T-cell (primary cell): ENCODE results near the gene LAG3. TPM values are rescaled to one million over a fixed set of nuclear protein-coding genes. Genes with fewer than 3 reads are reported as not detected.

ENCODE experiments used
- ATAC-seq, 4 experiments: fragments of 200-7000 bp in 3 of 4; fragments of 150-1000 bp in 1 of 4; cut with Tn5 transposase; replicated peaks in 1 of 4; 1 replicate in 3 of 4; 2 replicates in 1 of 4; pipeline ENCODE4 v1.10.0; 2021; ENCODE audit warnings: moderate library complexity in 3 of 4, mild to moderate bottlenecking in 2 of 4, moderate number of reproducible peaks in 1 of 4
- CTCF ChIA-PET, 2 donors: fragments of 300-600 bp; sonication (Branson Sonifier 250); formaldehyde crosslinking; loops; one replicate each; lab custom pipeline; 2022; ENCODE audit warnings: antibody characterized with exemption in 2 of 2; lab: Charles Lee
- POLR2A ChIA-PET, 2 donors: fragments of 300-600 bp; sonication (Branson Sonifier 250); formaldehyde crosslinking; loops; one replicate each; lab custom pipeline; 2022; ENCODE audit warnings: antibody characterized with exemption in 2 of 2; lab: Charles Lee
- DNase-seq, 35 experiments: peaks; one replicate each; pipeline versions ENCODE4 v3.0.0 to v3.0.0-alpha.2; 2013 to 2023
- H3K27ac ChIP-seq: one replicate; pipeline ENCODE4 v1.5.1; 2013; ENCODE audit warnings: low read length
- H3K27me3 ChIP-seq, 2 experiments: replicated peaks in 1 of 2; 1 replicate in 1 of 2; 2 replicates in 1 of 2; pipeline versions ENCODE4 v1.6.1 to v1.7.0; 2013; ENCODE audit warnings: low read length in 1 of 2, mixed read lengths in 1 of 2; ENCODE audit not compliant: control insufficient read depth in 2 of 2, insufficient read depth in 2 of 2; ENCODE audit errors: extremely low read depth in 1 of 2
- H3K36me3 ChIP-seq, 2 donors: 1 replicate in 1 of 2; 2 replicates in 1 of 2; pipeline versions ENCODE4 v1.6.1 to v1.7.0; 2013; ENCODE audit warnings: low read length in 1 of 2; ENCODE audit not compliant: control insufficient read depth in 2 of 2, insufficient read depth in 1 of 2; ENCODE audit errors: extremely low read depth in 1 of 2
- H3K4me1 ChIP-seq, 2 experiments: 1 replicate in 1 of 2; 2 replicates in 1 of 2; pipeline versions ENCODE4 v1.6.1 to v1.7.0; 2013; ENCODE audit warnings: low read length in 2 of 2, mixed read lengths in 1 of 2; ENCODE audit not compliant: insufficient read depth in 2 of 2, control insufficient read depth in 1 of 2; ENCODE audit errors: extremely low read depth in 1 of 2
- H3K4me3 ChIP-seq, 2 donors: 1 replicate in 1 of 2; 2 replicates in 1 of 2; pipeline versions ENCODE4 v1.5.1 to v1.7.0; 2013; ENCODE audit warnings: mild to moderate bottlenecking in 2 of 2, low read length in 1 of 2, moderate library complexity in 1 of 2; ENCODE audit not compliant: control insufficient read depth in 1 of 2; ENCODE audit errors: extremely low read depth in 1 of 2
- H3K9me3 ChIP-seq: 2 replicates; pipeline ENCODE4 v1.7.0; 2013
- H3K27ac Mint-ChIP-seq, 2 donors: one replicate each; pipeline ENCODE4 v1.8.0; 2020 to 2021; ENCODE audit warnings: mild to moderate bottlenecking in 2 of 2, mixed read lengths in 2 of 2
- H3K27me3 Mint-ChIP-seq, 2 donors: one replicate each; pipeline ENCODE4 v1.8.0; 2021 to 2022; ENCODE audit warnings: mixed read lengths in 2 of 2
- H3K36me3 Mint-ChIP-seq: one replicate; pipeline ENCODE4 v1.8.0; 2021; ENCODE audit warnings: mixed read lengths
- H3K4me1 Mint-ChIP-seq, 3 donors: one replicate each; pipeline ENCODE4 v1.8.0; 2020 to 2022; ENCODE audit warnings: mixed read lengths in 3 of 3, mild to moderate bottlenecking in 1 of 3
- H3K4me3 Mint-ChIP-seq, 3 donors: one replicate each; pipeline ENCODE4 v1.8.0; 2020 to 2022; ENCODE audit warnings: mild to moderate bottlenecking in 3 of 3, mixed read lengths in 3 of 3, moderate library complexity in 3 of 3
- H3K9me3 Mint-ChIP-seq, 3 donors: one replicate each; pipeline ENCODE4 v1.8.0; 2020 to 2022; ENCODE audit warnings: mixed read lengths in 3 of 3
- WGBS: methylation state at CpG from one replicate; pipeline ENCODE4 v1.1.5; 2013; ENCODE audit warnings: missing lambda C conversion rate; ENCODE audit not compliant: insufficient coverage; 5-methylcytosine and 5-hydroxymethylcytosine counted together
- total RNA-seq, 35 experiments: library from RNA in 6 of 35; stranded (reverse) in 6 of 35; fragments of 120-200 nt in 1 of 35; gene quantifications; one replicate each; pipeline versions ENCODE4 v1.2.1 to v1.2.4 and lab custom pipeline; 2013 to 2026

LAG3 gene
- total RNA-seq, 5 donors from 2014 or later (not counting 1 experiment from before 2014, with no cell fraction given), result 3.7 to 10.6 (median 7.3) TPM

- peak in 1 of 35 experiments; percentile 42 for DNase-seq
These were observed 3.2 kb downstream of the LAG3 start for GRCh38 chr12:6775185-6776174.

GRCh38 chr12:6777386-6777785 lies 5.1 kb downstream of the LAG3 start:
- Histone ChIP-seq H3K4me1 (peaks cover 13 to 73% of the 10 kb centered on the region in 2 experiments), H3K36me3 (no peaks in the 10 kb centered on the region), H3K27ac (no peak overlapping the region), H3K9me3 (no peaks in the 10 kb centered on the region), H3K27me3 (peaks cover 0 to 37% of the 10 kb centered on the region in 2 experiments), H3K4me3 (no peak overlapping the region)
- ATAC-seq (no peak), DNase-seq (no peak)
- Mint-ChIP-seq H3K9me3 (no peaks in the 10 kb centered on the region), H3K27me3 (peaks cover 9 to 28% of the 10 kb centered on the region in 2 donors), H3K4me1 (peaks cover 45 to 59% (median 50%) of the 10 kb centered on the region in 3 donors), H3K27ac (no peak overlapping the region), H3K36me3 (no peaks in the 10 kb centered on the region), H3K4me3 (no peak overlapping the region)
- ChIA-PET CTCF (interaction anchor here (0.6 to 2.2 kb wide), 3 partner anchors 10 to 224 kb away, joined by 3 to 8 read pairs (median 4); partner anchors contain the start of gene MLF2 (in 1 of the 2)), POLR2A (interaction anchor here in 1 of 2 donors (1.0 to 1.1 kb wide), 2 partner anchors 15 to 22 kb away, joined by 3 read pairs; no protein-coding TSS in a partner anchor)
- WGBS, result 87% methylated on average over 2 of the region's 5 CpGs

More at GRCh38 chr12:6775185-6776174, 3.2 kb downstream of the LAG3 start:
- Mint-ChIP-seq H3K4me3 (peak overlapping the region; percentile 76 to 79 (median 76)), H3K27me3 (peaks cover 12 to 40% of the 10 kb centered on the region in 2 donors), H3K9me3 (no peaks in the 10 kb centered on the region), H3K27ac (peak overlapping the region; percentile 90), H3K36me3 (no peaks in the 10 kb centered on the region), H3K4me1 (peaks cover 59 to 68% (median 62%) of the 10 kb centered on the region in 3 donors)
- Histone ChIP-seq H3K27ac (peak overlapping the region; percentile 85), H3K36me3 (no peaks in the 10 kb centered on the region), H3K27me3 (peaks cover 0 to 49% of the 10 kb centered on the region in 2 experiments), H3K4me3 (peak overlapping the region in 1 of 2 donors; percentile 51), H3K4me1 (peaks cover 14 to 83% of the 10 kb centered on the region in 2 experiments), H3K9me3 (no peaks in the 10 kb centered on the region)
- ChIA-PET POLR2A (no interaction called here), CTCF (interaction anchor here in 1 of 2 donors (0.6 to 1.7 kb wide), 5 partner anchors 9 to 86 kb away, joined by 3 to 6 read pairs (median 6); partner anchors contain the start of genes COPS7A, MLF2, PTMS and ZNF384)
- no peak for ATAC-seq
- 52% methylated on average over 6 of the region's 16 CpGs for WGBS

GRCh38 chr12:6778217-6778573 lies 5.9 kb downstream of the LAG3 start:
- no peak for DNase-seq
- Mint-ChIP-seq H3K9me3 (no peaks in the 10 kb centered on the region), H3K4me3 (peak overlapping the region; percentile 77 to 98 (median 80)), H3K27ac (peak overlapping the region; percentile 80 to 85), H3K36me3 (no peaks in the 10 kb centered on the region), H3K27me3 (peaks cover 9 to 22% of the 10 kb centered on the region in 2 donors), H3K4me1 (peaks cover 42 to 60% (median 52%) of the 10 kb centered on the region in 3 donors)
- Histone ChIP-seq H3K36me3 (no peaks in the 10 kb centered on the region), H3K27me3 (peaks cover 0 to 29% of the 10 kb centered on the region in 2 experiments), H3K9me3 (no peaks in the 10 kb centered on the region), H3K4me3 (peak overlapping the region; percentile 47 to 48), H3K27ac (peak overlapping the region; percentile 17), H3K4me1 (peaks cover 20 to 73% of the 10 kb centered on the region in 2 experiments)
- ATAC-seq, result no peak
- POLR2A ChIA-PET, result no interaction called here
- 89% methylated on average over 9 of the region's 14 CpGs for WGBS
- CTCF ChIA-PET, result interaction anchor here (0.5 to 2.2 kb wide), 12 partner anchors 10 to 1267 kb away, joined by 3 to 8 read pairs (median 4); partner anchors contain the start of genes CD4 (in 1 of the 2), CDCA3 (in 1 of the 2) and MLF2 (in 1 of the 2)

DNA sequence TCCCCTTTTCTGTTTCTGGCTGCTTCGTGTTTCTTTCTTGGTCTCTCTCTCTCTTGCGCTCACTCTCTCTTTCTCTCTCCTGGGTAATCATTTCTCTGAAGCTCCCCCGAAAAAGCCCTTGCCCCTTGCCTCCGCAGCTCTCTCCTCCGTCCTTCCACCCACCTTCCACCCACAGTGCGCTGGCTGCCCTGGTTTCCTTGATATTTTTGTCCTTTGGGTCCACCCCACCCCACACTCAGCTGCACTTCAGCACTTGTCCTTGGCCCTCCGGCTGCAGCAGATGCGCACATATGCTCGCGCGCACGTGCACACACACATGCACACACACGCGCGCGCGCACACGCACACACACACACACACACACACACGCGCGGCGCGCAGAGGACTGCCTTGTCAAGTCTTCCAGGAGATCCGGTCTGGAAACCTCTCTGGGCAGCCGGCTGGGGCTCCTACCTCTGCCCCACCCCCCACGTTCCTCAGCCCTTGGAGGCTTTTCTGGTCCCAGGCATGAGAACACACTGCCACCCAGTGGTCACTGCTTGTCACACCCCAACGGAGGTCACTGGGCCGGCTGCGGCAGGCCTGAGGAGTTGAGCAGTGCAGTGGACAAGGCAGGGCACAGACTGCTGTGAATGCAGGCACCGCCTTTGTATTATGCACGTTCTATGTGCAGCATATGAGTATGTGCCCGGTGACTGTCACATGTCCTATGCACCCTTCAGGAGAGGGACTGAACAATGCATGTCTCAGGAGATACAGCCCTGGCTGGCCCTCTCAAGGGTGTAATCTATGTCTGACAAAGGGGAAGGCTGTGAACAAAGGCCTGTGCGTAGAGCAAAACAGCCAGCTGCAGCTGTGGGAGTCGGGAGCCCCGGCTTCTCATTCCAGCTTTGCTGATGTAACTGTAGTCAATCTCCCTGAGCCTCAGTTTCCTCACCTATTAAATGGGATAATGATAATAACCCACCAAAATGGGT lies 6.5 kb downstream of the LAG3 start:
- peak overlapping the region; percentile 47 to 48 for H3K4me3 ChIP-seq
- H3K27me3 ChIP-seq, result peaks cover 0 to 25% of the 10 kb centered on the region in 2 experiments
- peak overlapping the region; percentile 77 to 98 (median 80) for H3K4me3 Mint-ChIP-seq
- ChIA-PET POLR2A (no interaction called here), CTCF (interaction anchor here (0.5 to 2.2 kb wide), 12 partner anchors 11 to 493 kb away, joined by 3 to 8 read pairs (median 4); partner anchors contain the start of genes CD4 (in 1 of the 2), CDCA3 (in 1 of the 2) and MLF2 (in 1 of the 2))
- DNase-seq, result peak; percentile 63 to 93 (median 80)
- peaks cover 9 to 20% of the 10 kb centered on the region in 2 donors for H3K27me3 Mint-ChIP-seq
- H3K36me3 ChIP-seq, result no peaks in the 10 kb centered on the region
- no peaks in the 10 kb centered on the region for H3K9me3 Mint-ChIP-seq
- peak overlapping the region; percentile 80 to 85 for H3K27ac Mint-ChIP-seq
- H3K36me3 Mint-ChIP-seq, result no peaks in the 10 kb centered on the region
- WGBS, result 13% methylated on average over 28 of the region's 35 CpGs
- peak overlapping the region; percentile 17 for H3K27ac ChIP-seq
- peak; percentile 83 to 89 (median 84) for ATAC-seq
- peaks cover 24 to 75% of the 10 kb centered on the region in 2 experiments for H3K4me1 ChIP-seq
- H3K9me3 ChIP-seq, result no peaks in the 10 kb centered on the region
- peaks cover 45 to 63% (median 54%) of the 10 kb centered on the region in 3 donors for H3K4me1 Mint-ChIP-seq

DNA sequence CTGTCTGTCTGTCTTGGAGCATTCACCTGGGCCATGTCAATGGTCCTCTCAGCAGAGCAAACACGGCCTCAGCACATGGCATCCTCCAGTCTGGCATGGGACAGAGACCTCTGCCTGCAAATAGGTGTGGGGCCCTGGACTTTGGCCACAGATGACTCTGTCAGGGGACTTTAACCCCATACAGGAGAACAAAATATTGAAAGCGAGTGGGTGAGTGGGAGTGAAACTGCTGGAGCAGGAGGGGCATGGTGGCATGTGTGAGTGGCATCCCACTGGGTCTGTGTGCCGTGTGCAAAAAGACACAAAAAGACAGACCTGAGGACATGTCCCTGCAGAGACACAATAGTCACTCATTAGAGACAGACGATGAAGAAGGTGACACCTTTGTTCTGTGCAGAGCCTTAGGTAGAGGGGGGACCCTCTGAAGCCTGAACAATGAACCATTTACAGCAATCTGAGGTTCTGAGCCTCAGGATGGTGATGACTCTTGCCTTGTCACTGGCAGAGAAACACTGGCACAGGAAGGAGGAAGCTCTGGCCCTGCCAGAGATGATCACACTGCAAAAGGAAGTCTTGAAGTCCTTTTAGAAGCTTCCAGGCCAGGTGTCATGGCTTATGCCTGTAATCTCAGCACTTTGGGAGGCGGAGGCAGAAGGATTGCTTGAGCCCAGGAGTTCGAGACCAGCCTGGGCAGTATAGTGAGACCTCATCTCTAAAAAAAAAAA lies 7.5 kb downstream of the LAG3 start:
- ChIA-PET POLR2A (interaction anchor here (0.7 to 1.0 kb wide), 2 partner anchors 13 to 16 kb away, joined by 6 to 10 read pairs; no protein-coding TSS in a partner anchor), CTCF (interaction anchor here (0.6 to 1.8 kb wide), 6 partner anchors 9 to 41 kb away, joined by 3 to 7 read pairs (median 3); partner anchors contain the start of genes CD4 (in 2 of the 2) and PTMS (in 1 of the 2))
- no peaks in the 10 kb centered on the region for H3K9me3 Mint-ChIP-seq
- WGBS, result 78% methylated on average over 5 of the region's 6 CpGs
- peaks cover 44 to 63% (median 51%) of the 10 kb centered on the region in 3 donors for H3K4me1 Mint-ChIP-seq
- DNase-seq (no peak), ATAC-seq (no peak)
- peaks cover 0 to 15% of the 10 kb centered on the region in 2 experiments for H3K27me3 ChIP-seq
- H3K27ac ChIP-seq, result no peak overlapping the region
- peak overlapping the region in 1 of 3 donors; percentile 98 for H3K4me3 Mint-ChIP-seq
- H3K27me3 Mint-ChIP-seq, result peaks cover 5 to 12% of the 10 kb centered on the region in 2 donors
- H3K27ac Mint-ChIP-seq, result peak overlapping the region in 1 of 2 donors; percentile 34
- H3K4me1 ChIP-seq, result peaks cover 32 to 75% of the 10 kb centered on the region in 2 experiments
- H3K36me3 Mint-ChIP-seq, result no peaks in the 10 kb centered on the region
- H3K4me3 ChIP-seq, result no peak overlapping the region
- H3K36me3 ChIP-seq, result no peaks in the 10 kb centered on the region
- no peaks in the 10 kb centered on the region for H3K9me3 ChIP-seq
